ENCODE results near the gene ACTL6B. TPM values are rescaled to one million over a fixed set of nuclear protein-coding genes. Genes with fewer than 3 reads are reported as not detected.
"Not testable (repeated sequence)": the region's sequence is repeated elsewhere in the genome, so short reads cannot be mapped to it uniquely, and the experiment has no call there.

The ACTL6B gene
- not detected for total RNA-seq

- no peak for DNase-seq
Observed at GRCh38 chr7:100655908-100656674, at the start of gene ACTL6B. Gene ACTL6B, minus strand, starts transcription at chr7:100656448. Its CDS starts 94 bp downstream, at chr7:100656354.

GRCh38 chr7:100705320-100705752 is 49.1 kb upstream of the ACTL6B start:
- peak; percentile 60 for DNase-seq

GRCh38 chr7:100701089-100701488 is 44.8 kb upstream of the ACTL6B start:
- not testable (repeated sequence) for DNase-seq

GRCh38 chr7:100699018-100699417 is 42.8 kb upstream of the ACTL6B start:
- DNase-seq: no peak

- no peak for DNase-seq
Observed at GRCh38 chr7:100696123-100696521, 39.9 kb upstream of the ACTL6B start.

GRCh38 chr7:100694098-100694745 is 38.0 kb upstream of the ACTL6B start, which contains the start of gene GIGYF1:
Gene GIGYF1, minus strand, starts transcription at chr7:100694250. Its CDS starts 6,012 bp downstream, at chr7:100688238.
- DNase-seq: peak; percentile 69

GRCh38 chr7:100693312-100694097 is 37.3 kb upstream of the ACTL6B start:
- DNase-seq: no peak

- no peak for DNase-seq
Observed at GRCh38 chr7:100692578-100692961, 36.3 kb upstream of the ACTL6B start.

GRCh38 chr7:100691676-100692577 is 35.7 kb upstream of the ACTL6B start:
- peak; percentile 79 for DNase-seq

- DNase-seq: no peak
Observed at GRCh38 chr7:100689230-100690135, 33.2 kb upstream of the ACTL6B start.

- DNase-seq: no peak
Observed at GRCh38 chr7:100688326-100688860, 32.1 kb upstream of the ACTL6B start.

- no peak for DNase-seq
Observed at GRCh38 chr7:100687751-100688300, 31.6 kb upstream of the ACTL6B start.

GRCh38 chr7:100687261-100687660 is 31.0 kb upstream of the ACTL6B start:
- DNase-seq: no peak

GRCh38 chr7:100686822-100687211 is 30.6 kb upstream of the ACTL6B start:
- no peak for DNase-seq

- no peak for DNase-seq
Observed at GRCh38 chr7:100686201-100686821, 30.1 kb upstream of the ACTL6B start.

- DNase-seq: no peak
Observed at GRCh38 chr7:100685631-100686145, 29.4 kb upstream of the ACTL6B start.

- DNase-seq: no peak
Observed at GRCh38 chr7:100685049-100685605, 28.9 kb upstream of the ACTL6B start.

- no peak for DNase-seq
Observed at GRCh38 chr7:100684534-100685042, 28.3 kb upstream of the ACTL6B start.

Data from effector CD4-positive, alpha-beta T cell (primary cell).